CD4-positive, alpha-beta T cell treated with Interleukin-21 for 1 hour (primary cell): ENCODE results near the gene CDCA7.
"Not testable (repeated sequence)": the region's sequence is repeated elsewhere in the genome, so short reads cannot be mapped to it uniquely, and the experiment has no call there.

Source experiments
- DNase-seq: peaks from one replicate; pipeline ENCODE4 v3.0.0-alpha.2; 2020

Gene CDCA7

GRCh38 chr2:173404841-173405750 is 50.4 kb downstream of the CDCA7 start:
- DNase-seq: no peak

DNA sequence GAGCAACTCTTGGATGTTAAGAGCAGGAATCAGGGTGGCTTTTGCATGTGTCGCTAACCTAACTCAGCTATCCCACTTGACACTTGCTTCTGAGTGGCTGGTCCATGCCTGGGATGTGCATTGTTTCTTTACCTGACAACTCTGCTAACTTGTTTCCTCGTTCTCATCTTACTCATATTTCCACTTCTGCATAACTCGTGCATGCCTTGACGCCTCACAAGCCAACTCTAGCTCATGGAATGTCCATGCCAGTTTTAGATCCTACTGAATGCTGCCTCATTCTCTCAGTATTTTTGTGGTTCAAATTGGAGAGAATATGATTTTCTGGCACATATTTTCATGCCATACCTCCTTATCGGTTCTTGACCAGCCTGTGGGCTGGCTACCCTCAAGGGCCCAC is 52.5 kb downstream of the CDCA7 start:
- no peak for DNase-seq

DNA sequence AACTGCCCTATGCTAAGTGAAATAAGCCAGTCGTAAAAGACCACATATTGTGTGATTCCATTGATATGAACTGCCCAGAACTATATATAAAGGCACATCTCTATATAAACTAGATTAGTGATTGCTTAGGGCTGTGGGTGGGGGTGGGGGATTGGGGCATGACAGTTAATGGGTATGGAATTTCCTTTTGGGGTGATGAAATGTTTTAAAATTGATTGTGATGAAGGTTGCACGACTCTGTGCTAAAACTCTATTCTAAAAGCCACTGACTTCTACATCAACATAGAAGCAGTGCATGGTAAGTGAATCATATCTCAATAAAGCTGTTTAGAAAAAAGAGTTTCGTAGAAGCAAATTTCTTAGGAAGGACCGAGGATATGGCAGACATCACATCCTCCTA is 53.0 kb downstream of the CDCA7 start:
- no peak for DNase-seq

DNA sequence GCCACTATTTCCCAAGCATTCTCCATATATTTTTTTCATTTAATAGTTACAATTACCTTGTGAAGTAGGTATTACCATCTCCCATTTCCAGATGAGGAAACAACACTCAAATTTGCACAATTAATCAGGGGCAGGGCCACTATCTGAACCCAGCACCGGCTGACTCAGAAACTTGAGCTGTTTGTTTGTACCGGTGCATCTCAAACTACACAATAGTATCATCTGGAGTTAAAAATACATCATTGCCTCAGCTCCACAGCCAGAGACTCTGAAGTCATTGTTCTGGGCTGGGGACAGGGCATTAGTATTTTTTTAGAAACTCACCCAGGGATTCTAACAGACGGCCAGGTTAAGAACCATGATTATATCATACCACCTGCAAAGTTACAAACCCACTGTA is 55.9 kb downstream of the CDCA7 start:
- no peak for DNase-seq

DNA sequence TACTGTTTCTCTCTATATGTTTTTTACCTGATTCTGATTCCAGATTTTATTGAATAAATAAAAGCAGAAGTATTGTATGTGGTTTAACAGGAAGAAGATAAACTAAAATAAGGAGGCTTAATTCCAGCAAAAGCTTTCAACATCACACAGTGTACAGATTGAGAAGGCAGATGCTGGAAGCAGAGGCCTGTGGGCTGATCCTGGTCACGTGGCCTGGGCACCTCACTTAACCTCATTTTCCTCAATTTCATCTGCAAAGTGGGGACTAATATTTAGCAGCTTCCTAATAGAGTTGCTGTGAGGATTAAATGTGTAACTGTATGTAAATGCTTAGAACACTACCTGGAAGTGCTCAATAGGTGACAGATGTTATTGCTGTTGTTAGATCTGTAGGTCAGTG is 58.0 kb downstream of the CDCA7 start:
- DNase-seq: no peak

GRCh38 chr2:173414823-173415322 is 60.2 kb downstream of the CDCA7 start:
- DNase-seq: no peak

DNA sequence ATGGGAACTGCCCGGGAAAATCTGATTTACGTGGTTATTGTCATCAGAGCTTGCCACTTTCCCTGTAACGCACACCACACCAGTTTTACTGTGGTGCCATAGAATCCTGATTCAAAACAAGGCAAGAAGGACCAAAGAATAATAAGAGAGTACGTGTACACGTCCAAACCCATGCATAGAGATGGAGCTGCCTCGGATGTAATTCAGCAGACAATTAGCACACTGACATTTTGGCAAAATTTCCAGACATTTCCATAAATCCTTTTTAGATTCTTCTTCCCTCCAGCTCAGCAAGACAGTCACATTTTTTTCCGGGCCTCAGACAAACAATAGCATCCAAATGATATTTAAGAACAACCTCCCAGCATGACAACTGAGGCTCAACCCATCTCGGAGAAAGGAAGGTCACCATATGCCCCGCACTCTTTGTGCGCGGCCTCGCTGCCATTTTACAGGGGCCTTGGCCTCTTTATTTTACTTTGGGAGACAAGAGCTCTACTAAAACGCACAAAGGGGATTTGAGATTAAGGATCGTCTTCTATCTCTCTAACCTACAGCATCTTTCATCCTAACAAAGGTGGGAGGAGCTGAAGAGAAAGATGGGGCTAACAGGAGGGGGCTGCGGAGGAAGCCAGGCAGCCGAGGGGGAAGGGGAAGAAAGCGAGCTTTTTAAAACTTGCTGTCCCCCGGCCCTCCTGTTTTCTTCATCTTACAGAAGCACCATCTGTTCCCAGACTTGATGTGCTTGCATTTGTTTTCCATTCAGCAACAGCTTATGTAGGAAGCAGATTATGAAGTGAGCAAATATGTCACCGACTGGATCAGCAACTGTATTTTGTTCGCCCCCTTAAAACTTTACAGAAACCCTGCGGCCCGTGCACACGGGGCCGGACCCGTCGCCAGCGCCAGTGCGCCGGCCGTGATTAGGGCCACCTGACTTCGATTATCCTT is 61.0 kb downstream of the CDCA7 start:
- no peak for DNase-seq

- not testable (repeated sequence) for DNase-seq
These were observed 61.9 kb downstream of the CDCA7 start for GRCh38 chr2:173416415-173417152.

DNA sequence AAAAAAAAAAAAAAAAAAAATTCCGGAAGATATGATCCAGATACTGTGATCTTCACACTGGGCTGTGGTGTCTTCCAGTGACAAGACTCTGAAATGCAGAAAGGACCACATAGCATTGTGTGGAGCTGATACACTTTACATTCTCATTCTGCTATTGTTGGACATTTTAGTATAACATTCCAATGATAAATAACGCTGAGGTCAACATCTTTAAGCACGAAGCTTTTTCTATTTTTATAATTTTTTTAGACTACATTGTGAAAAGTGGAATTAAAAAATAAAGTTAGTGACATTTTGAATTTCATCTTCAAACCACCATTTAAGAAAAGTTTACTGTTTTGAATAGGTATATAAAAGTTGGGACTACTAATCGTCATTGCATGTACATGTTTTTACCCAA is 62.7 kb downstream of the CDCA7 start:
- no peak for DNase-seq

DNA sequence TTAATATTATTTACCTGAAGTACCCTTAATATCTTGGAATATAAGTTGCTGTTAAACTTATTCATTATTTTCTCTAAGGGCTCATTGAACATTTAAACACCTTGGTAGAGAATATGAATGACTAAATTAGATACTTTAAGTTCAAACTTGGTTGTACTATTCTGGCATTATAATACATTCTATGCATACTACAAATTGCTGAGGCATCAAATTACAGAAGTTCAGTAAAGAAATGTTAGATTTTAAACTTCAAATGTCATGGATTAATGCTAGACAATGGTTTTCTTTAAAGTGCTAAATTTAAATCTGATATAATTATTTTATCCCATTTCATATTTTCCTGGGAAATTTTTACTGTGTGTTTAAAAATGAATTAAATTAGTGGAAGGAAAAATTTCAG is 63.1 kb downstream of the CDCA7 start:
- no peak for DNase-seq
